Suprapubic skin (tissue), 4 donors: ENCODE measurements around the gene CCDC201. TPM values are rescaled to one million over a fixed set of nuclear protein-coding genes. Genes with fewer than 3 reads are reported as not detected.

Source experiments
- DNase-seq, 2 donors: peaks; one replicate each; pipeline ENCODE4 v3.0.0-alpha.2; 2019; ENCODE audit warnings: low spot score in 2 of 2
- H3K27ac ChIP-seq: fragments of 200-600 bp; sonication (generic); one replicate; pipeline ENCODE4 v1.5.1; 2019
- H3K27me3 ChIP-seq: fragments of 200-600 bp; sonication (generic); one replicate; pipeline ENCODE4 v1.5.1; 2019
- H3K36me3 ChIP-seq: fragments of 200-600 bp; sonication (generic); one replicate; pipeline ENCODE4 v1.5.1; 2019
- H3K4me1 ChIP-seq: fragments of 200-600 bp; sonication (generic); one replicate; pipeline ENCODE4 v1.5.1; 2019
- H3K4me3 ChIP-seq: fragments of 200-600 bp; sonication (generic); one replicate; pipeline ENCODE4 v1.5.1; 2019; ENCODE audit warnings: mild to moderate bottlenecking
- H3K9me3 ChIP-seq: fragments of 200-600 bp; sonication (generic); one replicate; pipeline ENCODE4 v1.5.1; 2019
- CTCF ChIP-seq, 2 donors: fragments of 200-600 bp in 1 of 2; fragments of 450-650 bp in 1 of 2; sonication (generic) in 1 of 2; IDR thresholded peaks; one replicate each; pipeline ENCODE4 v1.5.1; 2016 to 2019; ENCODE audit warnings: antibody characterized with exemption in 2 of 2, mild to moderate bottlenecking in 1 of 2, moderate library complexity in 1 of 2
- EP300 ChIP-seq: sonication (generic); formaldehyde crosslinking; IDR thresholded peaks from one replicate; pipeline ENCODE4 v1.6.1; 2017; ENCODE audit warnings: antibody characterized with exemption
- POLR2A ChIP-seq, 2 donors: fragments of 450-650 bp; IDR thresholded peaks; one replicate each; pipeline ENCODE4 v1.6.1; 2017; ENCODE audit warnings: antibody characterized with exemption in 2 of 2, mild to moderate bottlenecking in 2 of 2, moderate library complexity in 2 of 2
- POLR2AphosphoS5 ChIP-seq, 3 donors: sonication (generic); formaldehyde crosslinking; IDR thresholded peaks; one replicate each; pipeline ENCODE4 v1.6.1; 2017; ENCODE audit warnings: antibody characterized with exemption in 3 of 3
- WGBS: methylation state at CpG from one replicate; pipeline ENCODE4 v1.1.5; 2018; 5-methylcytosine and 5-hydroxymethylcytosine counted together
- total RNA-seq, 4 donors: library from RNA; depleted of rRNA; stranded (reverse); fragments of >200 nt; gene quantifications; one replicate each; pipeline ENCODE4 v1.1.0, GENCODE V29; 2016

The CCDC201 gene
- total RNA-seq, 4 donors from 2014 or later = not detected

- no peak for DNase-seq
- Histone ChIP-seq H3K4me3 (no peak overlapping the region), H3K27me3 (peaks cover 64% of the 10 kb centered on the region), H3K4me1 (peaks cover 12% of the 10 kb centered on the region), H3K27ac (no peak overlapping the region), H3K9me3 (no peaks in the 10 kb centered on the region), H3K36me3 (no peaks in the 10 kb centered on the region)
- TF ChIP-seq EP300 (no peak), POLR2A (IDR thresholded peaks at IDR 0.05) (no peak), POLR2AphosphoS5 (IDR thresholded peaks at IDR 0.05) (no peak), CTCF (IDR thresholded peaks at IDR 0.05) (no peak)
- WGBS = 94% methylated on average over 5 of the region's 5 CpGs
Observed at GRCh38 chr7:45886931-45887667, 14.2 kb upstream of the CCDC201 start.

- DNase-seq = no peak
- H3K36me3 ChIP-seq = no peaks in the 10 kb centered on the region
- 63% methylated on average over 4 of the region's 7 CpGs for WGBS
- peaks cover 62% of the 10 kb centered on the region for H3K27me3 ChIP-seq
- H3K27ac ChIP-seq = no peak overlapping the region
- H3K4me3 ChIP-seq = no peak overlapping the region
- no peaks in the 10 kb centered on the region for H3K9me3 ChIP-seq
- H3K4me1 ChIP-seq = peaks cover 12% of the 10 kb centered on the region
- no peak for TF ChIP-seq EP300
- no peak for TF ChIP-seq POLR2AphosphoS5 (IDR thresholded peaks at IDR 0.05)
- no peak for TF ChIP-seq POLR2A (IDR thresholded peaks at IDR 0.05)
- no peak for TF ChIP-seq CTCF (IDR thresholded peaks at IDR 0.05)
Observed at GRCh38 chr7:45885264-45885882, 12.5 kb upstream of the CCDC201 start.

DNA sequence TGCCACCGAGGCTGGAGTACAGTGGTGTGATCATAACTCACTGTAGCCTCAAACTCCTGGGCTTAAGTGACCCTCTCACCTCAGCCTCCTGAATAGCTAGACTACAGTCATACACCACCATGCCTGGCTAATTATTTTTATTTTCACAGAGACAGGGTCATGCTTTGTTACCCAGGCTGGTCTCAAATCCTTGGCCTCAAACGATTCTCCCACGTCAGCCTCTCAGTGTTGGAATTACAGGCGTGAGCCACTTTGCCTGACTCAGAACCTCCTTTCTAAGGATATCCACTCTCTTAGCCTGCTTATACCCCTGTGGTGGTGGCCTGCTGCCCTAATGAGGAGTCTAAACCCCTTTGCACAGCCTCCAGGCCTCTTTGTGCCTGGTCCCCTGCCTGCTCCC is 11.3 kb upstream of the CCDC201 start:
- DNase-seq = no peak
- WGBS = 82% methylated on average over 4 of the region's 4 CpGs
- Histone ChIP-seq H3K4me3 (no peak overlapping the region), H3K27me3 (peaks cover 49% of the 10 kb centered on the region), H3K36me3 (no peaks in the 10 kb centered on the region), H3K27ac (no peak overlapping the region), H3K4me1 (peaks cover 12% of the 10 kb centered on the region), H3K9me3 (no peaks in the 10 kb centered on the region)
- TF ChIP-seq POLR2A (IDR thresholded peaks at IDR 0.05) (no peak), POLR2AphosphoS5 (IDR thresholded peaks at IDR 0.05) (no peak), EP300 (no peak), CTCF (IDR thresholded peaks at IDR 0.05) (no peak)

- Histone ChIP-seq H3K27me3 (peaks cover 32% of the 10 kb centered on the region), H3K4me1 (no peaks in the 10 kb centered on the region), H3K27ac (no peak overlapping the region), H3K36me3 (no peaks in the 10 kb centered on the region), H3K9me3 (peaks cover 10% of the 10 kb centered on the region), H3K4me3 (no peak overlapping the region)
- TF ChIP-seq POLR2AphosphoS5 (IDR thresholded peaks at IDR 0.05) (no peak), EP300 (no peak), POLR2A (IDR thresholded peaks at IDR 0.05) (no peak), CTCF (IDR thresholded peaks at IDR 0.05) (no peak)
- DNase-seq = no peak
- WGBS = 79% methylated on average over 5 of the region's 5 CpGs
Observed at GRCh38 chr7:45882465-45882810, 9.6 kb upstream of the CCDC201 start.

DNA sequence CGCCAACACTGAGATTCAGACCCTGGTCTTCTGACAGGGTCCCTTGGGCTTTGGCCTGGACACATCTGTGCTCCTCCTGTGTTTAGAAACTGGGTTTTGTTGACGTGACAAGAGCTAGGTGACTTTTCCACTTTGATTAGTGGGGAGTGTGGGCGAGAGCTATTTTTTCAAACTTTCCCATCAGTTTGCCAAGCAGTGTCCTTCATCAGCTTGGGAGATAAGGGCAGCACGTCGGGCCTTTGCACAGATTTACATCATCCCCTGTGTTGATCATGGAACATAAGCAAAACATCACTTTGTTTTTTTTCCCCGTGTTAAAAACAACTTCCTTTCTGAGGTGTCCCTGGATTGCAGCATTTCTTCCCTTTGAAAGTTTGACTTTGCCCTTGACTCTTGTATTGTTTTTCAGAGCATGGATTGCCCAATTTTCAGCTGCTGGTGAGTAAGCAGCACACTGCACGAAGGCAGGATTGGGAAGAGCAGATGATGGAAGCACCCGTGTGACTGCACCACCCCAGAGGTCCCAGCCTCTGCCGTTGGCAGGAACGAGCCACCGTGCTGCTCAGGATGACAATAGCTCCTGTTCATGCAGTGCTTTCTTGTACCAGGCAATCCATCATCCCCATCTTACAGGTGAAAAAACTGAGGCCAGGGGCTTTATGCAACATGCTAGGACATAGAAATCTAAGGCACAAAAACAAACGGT is 9.0 kb upstream of the CCDC201 start:
- 67% methylated on average over 12 of the region's 12 CpGs for WGBS
- Histone ChIP-seq H3K4me3 (no peak overlapping the region), H3K4me1 (no peaks in the 10 kb centered on the region), H3K27ac (no peak overlapping the region), H3K9me3 (peaks cover 10% of the 10 kb centered on the region), H3K36me3 (no peaks in the 10 kb centered on the region), H3K27me3 (peaks cover 27% of the 10 kb centered on the region)
- TF ChIP-seq POLR2AphosphoS5 (IDR thresholded peaks at IDR 0.05) = no peak
- TF ChIP-seq CTCF (IDR thresholded peaks at IDR 0.05) = no peak
- no peak for TF ChIP-seq POLR2A (IDR thresholded peaks at IDR 0.05)
- TF ChIP-seq EP300 = no peak
- no peak for DNase-seq
